GM23248 (cell line): ENCODE data around the gene SPOPL. TPM values are rescaled to one million over a fixed set of nuclear protein-coding genes. Genes with fewer than 3 reads are reported as not detected.
A peak's percentile ranks its signal among the peaks of the same experiment; 100 is the strongest.

ENCODE experiments used
- DNase-seq: peaks from one replicate; pipeline ENCODE4 v3.0.0-alpha.2; 2015
- H2AFZ ChIP-seq: fragments of 200-600 bp; sonication (generic); 2 replicates; pipeline ENCODE4 v1.6.1; 2016; ENCODE audit warnings: antibody characterized with exemption
- H3F3A ChIP-seq: fragments of 200-600 bp; sonication (generic); 2 replicates; pipeline ENCODE4 v1.6.1; 2016; ENCODE audit warnings: mild to moderate bottlenecking, antibody characterized with exemption, mixed run types; ENCODE audit not compliant: insufficient read depth
- H3K27ac ChIP-seq: fragments of 200-600 bp; sonication (generic); 2 replicates; pipeline ENCODE4 v1.5.1; 2016; ENCODE audit warnings: mild to moderate bottlenecking
- H3K27me3 ChIP-seq: fragments of 200-600 bp; sonication (generic); replicated peaks from 2 replicates; pipeline ENCODE4 v1.6.1; 2016; ENCODE audit warnings: mild to moderate bottlenecking; ENCODE audit not compliant: insufficient read depth
- H3K36me3 ChIP-seq: fragments of 200-600 bp; sonication (generic); 2 replicates; pipeline ENCODE4 v1.6.1; 2016; ENCODE audit warnings: low read depth, mild to moderate bottlenecking
- H3K4me1 ChIP-seq: fragments of 200-600 bp; sonication (generic); 2 replicates; pipeline ENCODE4 v1.6.1; 2016; ENCODE audit warnings: mild to moderate bottlenecking; ENCODE audit not compliant: insufficient read depth
- H3K4me2 ChIP-seq: fragments of 200-600 bp; sonication (generic); one replicate; pipeline ENCODE4 v1.6.1; 2016; ENCODE audit warnings: mild to moderate bottlenecking; ENCODE audit not compliant: unreplicated experiment
- H3K4me3 ChIP-seq: fragments of 200-600 bp; sonication (generic); 2 replicates; pipeline ENCODE4 v1.5.1; 2016; ENCODE audit warnings: mild to moderate bottlenecking
- H3K79me2 ChIP-seq: fragments of 200-600 bp; sonication (generic); 2 replicates; pipeline ENCODE4 v1.6.1; 2016; ENCODE audit warnings: mild to moderate bottlenecking; ENCODE audit not compliant: insufficient read depth
- H3K9ac ChIP-seq: fragments of 200-600 bp; sonication (generic); 2 replicates; pipeline ENCODE4 v1.6.1; 2016; ENCODE audit warnings: mild to moderate bottlenecking
- H3K9me2 ChIP-seq: fragments of 200-600 bp; sonication (generic); 2 replicates; pipeline ENCODE4 v1.6.1; 2016; ENCODE audit warnings: mixed run types, mild to moderate bottlenecking, moderate library complexity; ENCODE audit not compliant: insufficient read depth
- H3K9me3 ChIP-seq: fragments of 200-600 bp; sonication (generic); one replicate; pipeline ENCODE4 v1.6.1; 2017; ENCODE audit warnings: low read depth
- H4K20me1 ChIP-seq: fragments of 200-600 bp; sonication (generic); 2 replicates; pipeline ENCODE4 v1.6.0; 2016; ENCODE audit not compliant: insufficient read depth
- EZH2 ChIP-seq: fragments of 200-600 bp; sonication (generic); IDR thresholded peaks from 2 replicates; pipeline ENCODE4 v1.6.1; 2018; ENCODE audit warnings: antibody characterized with exemption, mild to moderate bottlenecking; ENCODE audit not compliant: insufficient read depth, poor library complexity, severe bottlenecking
- EZH2phosphoT487 ChIP-seq: fragments of 200-600 bp; sonication (generic); IDR thresholded peaks from 2 replicates; pipeline ENCODE4 v1.6.1; 2018; ENCODE audit warnings: antibody characterized with exemption, moderate library complexity, mild to moderate bottlenecking, low read depth; ENCODE audit not compliant: insufficient read depth
- WGBS, 2 experiments: methylation state at CpG; one replicate each; pipeline ENCODE4 v1.1.6; 2015 to 2017; ENCODE audit warnings: low lambda C conversion rate in 2 of 2, low coverage in 1 of 2; ENCODE audit errors: missing lambda C conversion rate in 2 of 2; 5-methylcytosine and 5-hydroxymethylcytosine counted together
- in situ Hi-C: fragments of 300-500 bp; cut with MboI; formaldehyde crosslinking; loops from 2 replicates; pipeline ENCODE4 v1.15.0; 2020
- polyA plus RNA-seq: library from polyadenylated mRNA; unstranded; fragments of >200 nt; fragmentation: Nextera tagmentation; extraction: Ambion mirVana; gene quantifications from 2 replicates; pipeline ENCODE4 v1.2.1, GENCODE V29; 2016
- total RNA-seq: library from RNA; depleted of rRNA; stranded (reverse); fragments of >200 nt; shearing (Covaris generic); gene quantifications from 2 replicates; pipeline ENCODE4 v1.2.3, GENCODE V29; 2014

Gene SPOPL
- total and polyA plus RNA-seq, 2 experiments from 2014 or later = 3.6 to 12.0 TPM

GRCh38 chr2:138485019-138485418, 16.6 kb upstream of the SPOPL start:
- peak; percentile 24 for DNase-seq
- H2AFZ ChIP-seq = no peak overlapping the region
- no peaks in the 10 kb centered on the region for H3K79me2 ChIP-seq
- in situ Hi-C loops = no loop called here
- no peaks in the 10 kb centered on the region for H3K27me3 ChIP-seq
- H3K9ac ChIP-seq = no peak overlapping the region
- H4K20me1 ChIP-seq = no peaks in the 10 kb centered on the region
- TF ChIP-seq EZH2phosphoT487 (no peak), EZH2 (no peak)
- no peaks in the 10 kb centered on the region for H3K36me3 ChIP-seq
- no peaks in the 10 kb centered on the region for H3K4me1 ChIP-seq
- H3K4me2 ChIP-seq = no peak overlapping the region
- no peaks in the 10 kb centered on the region for H3K9me3 ChIP-seq
- H3K4me3 ChIP-seq = no peak overlapping the region
- H3K27ac ChIP-seq = no peak overlapping the region
- no peaks in the 10 kb centered on the region for H3F3A ChIP-seq
- H3K9me2 ChIP-seq = no peaks in the 10 kb centered on the region; the same call in 1 of the 2 replicates

DNA sequence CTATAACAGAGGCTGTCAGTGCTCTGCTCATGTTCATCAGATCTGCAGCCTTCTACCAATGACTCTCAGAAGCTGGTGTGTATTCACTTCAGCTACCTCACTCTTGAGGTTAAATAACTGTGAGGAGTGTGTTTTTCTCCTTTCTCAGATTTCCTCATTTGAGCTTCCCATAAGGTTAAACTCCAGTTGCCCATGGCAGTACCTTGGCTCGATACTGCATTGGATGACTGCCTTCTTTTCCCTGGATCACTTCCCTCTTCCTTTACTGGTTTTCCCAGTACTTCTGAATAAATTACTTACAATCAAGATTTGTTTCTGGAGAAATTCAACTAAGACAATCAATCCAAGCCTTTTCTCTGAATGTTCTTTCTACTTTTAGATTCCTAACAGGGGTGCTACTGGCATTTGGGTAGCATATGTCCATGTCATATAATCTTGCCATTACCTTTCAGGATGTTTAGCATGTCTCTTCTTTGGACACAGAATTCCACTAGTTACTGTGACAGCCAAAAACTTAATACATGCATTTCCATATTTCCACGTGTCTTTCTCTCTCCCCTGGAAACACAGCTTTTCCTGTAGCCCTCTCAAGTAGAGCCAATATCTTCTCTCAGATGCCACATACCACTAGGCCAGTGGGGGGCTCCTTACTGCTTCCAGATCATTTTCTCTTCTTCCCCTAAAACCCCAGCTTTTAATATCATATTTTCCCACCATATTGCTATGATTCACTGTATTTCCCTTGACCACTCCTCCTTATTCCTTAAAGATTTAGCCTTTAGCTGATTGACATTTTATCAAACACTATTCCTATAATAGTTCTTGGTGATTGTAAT, 15.0 kb upstream of the SPOPL start:
- Histone ChIP-seq H3K9ac (no peak overlapping the region), H2AFZ (no peak overlapping the region), H3K9me3 (no peaks in the 10 kb centered on the region), H3K4me1 (no peaks in the 10 kb centered on the region), H3K27me3 (no peaks in the 10 kb centered on the region), H3K36me3 (no peaks in the 10 kb centered on the region), H3K27ac (no peak overlapping the region), H3K4me3 (no peak overlapping the region), H3K4me2 (no peak overlapping the region), H3F3A (no peaks in the 10 kb centered on the region), H4K20me1 (no peaks in the 10 kb centered on the region), H3K9me2 (no peaks in the 10 kb centered on the region; the same call in 1 of the 2 replicates), H3K79me2 (no peaks in the 10 kb centered on the region)
- DNase-seq = no peak
- in situ Hi-C loops = no loop called here
- TF ChIP-seq EZH2phosphoT487 (no peak), EZH2 (no peak)
- 6 to 10% methylated on average over 2 of the region's 2 CpGs for WGBS, 2 experiments

- Histone ChIP-seq H3K9ac (no peak overlapping the region), H3K79me2 (no peaks in the 10 kb centered on the region), H3K4me3 (no peak overlapping the region), H3K4me1 (no peaks in the 10 kb centered on the region), H3K36me3 (no peaks in the 10 kb centered on the region), H3K27ac (no peak overlapping the region), H3K27me3 (no peaks in the 10 kb centered on the region), H2AFZ (no peak overlapping the region), H3K9me3 (no peaks in the 10 kb centered on the region), H3F3A (no peaks in the 10 kb centered on the region), H4K20me1 (no peaks in the 10 kb centered on the region), H3K4me2 (no peak overlapping the region), H3K9me2 (no peaks in the 10 kb centered on the region; the same call in 1 of the 2 replicates)
- WGBS, 2 experiments = 68% methylated on average over 4 of the region's 4 CpGs
- TF ChIP-seq EZH2 (no peak), EZH2phosphoT487 (no peak)
- no peak for DNase-seq
- in situ Hi-C loops = no loop called here
These were observed 10.7 kb upstream of the SPOPL start for GRCh38 chr2:138490673-138491494.

- Histone ChIP-seq H3K27ac (no peak overlapping the region), H3K4me2 (no peak overlapping the region), H4K20me1 (no peaks in the 10 kb centered on the region), H3K9ac (no peak overlapping the region), H3K4me3 (no peak overlapping the region), H3K36me3 (no peaks in the 10 kb centered on the region), H3K27me3 (no peaks in the 10 kb centered on the region), H2AFZ (no peak overlapping the region), H3K4me1 (no peaks in the 10 kb centered on the region), H3F3A (no peaks in the 10 kb centered on the region), H3K79me2 (no peaks in the 10 kb centered on the region), H3K9me3 (no peaks in the 10 kb centered on the region), H3K9me2 (no peaks in the 10 kb centered on the region; the same call in 1 of the 2 replicates)
- in situ Hi-C loops = no loop called here
- no peak for DNase-seq
- no peak for TF ChIP-seq EZH2
These were observed 10.1 kb upstream of the SPOPL start for GRCh38 chr2:138491495-138491862.
